ENCODE data around the gene CLINT1.

GRCh38 chr5:157772127-157772526 lies 86.8 kb downstream of the CLINT1 start:
- TF ChIP-seq REST (IDR thresholded peaks at IDR 0.05; ENCODE audit: unreplicated experiment) (no peak), CTCF (conservative IDR thresholded peaks at IDR 0.05; ENCODE audit: low read depth in 2 of 2) (no peak), EZH2 (IDR thresholded peaks at IDR 0.05; ENCODE audit: low read depth, unreplicated experiment) (no peak), ZNF114 (CRISPR knock-in tag; IDR thresholded peaks at IDR 0.05) (no peak), POLR2AphosphoS5 (IDR thresholded peaks at IDR 0.05; ENCODE audit: low read depth) (no peak), JUNB (IDR thresholded peaks at IDR 0.05; ENCODE audit: unreplicated experiment) (no peak), EZH2phosphoT487 (IDR thresholded peaks at IDR 0.05; ENCODE audit: unreplicated experiment) (no peak), CREB1 (CRISPR knock-in tag; IDR thresholded peaks at IDR 0.05; ENCODE audit: low read depth) (no peak)
